22Rv1 (cell line): ENCODE measurements around the gene COLQ.

ENCODE experiments used
- CTCF ChIP-seq: fragments of 450-650 bp; IDR thresholded peaks from 2 replicates; pipeline ENCODE4 v1.5.1; 2017; ENCODE audit warnings: mild to moderate bottlenecking
- ZFX ChIP-seq: fragments of 450-650 bp; IDR thresholded peaks from 2 replicates; pipeline ENCODE4 v1.6.1; 2017; ENCODE audit warnings: antibody characterized with exemption, borderline replicate concordance

DNA sequence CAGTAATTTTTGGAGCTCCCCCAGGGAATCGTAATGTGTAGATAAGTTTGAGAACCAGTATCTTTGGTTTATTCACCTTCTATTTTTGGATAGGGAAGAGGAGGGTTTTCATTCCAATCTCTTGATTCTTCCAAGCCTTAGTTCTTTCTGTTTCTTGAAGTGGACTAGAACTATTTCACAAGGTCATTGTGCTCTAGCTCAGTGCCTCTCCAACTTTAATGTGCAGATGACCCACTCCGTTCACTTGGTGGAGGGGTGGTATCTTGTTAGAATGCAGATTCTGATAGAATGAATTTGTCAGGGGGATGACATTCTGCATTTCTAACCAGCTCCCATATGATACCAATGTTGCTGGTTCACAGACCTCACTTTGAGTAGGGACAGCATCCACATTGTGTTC lies 35.5 kb downstream of the COLQ start:
- TF ChIP-seq CTCF (no peak), ZFX (no peak)
